Ascending aorta (tissue), 2 donors: ENCODE measurements around the gene AHNAK. TPM values are rescaled to one million over a fixed set of nuclear protein-coding genes. Genes with fewer than 3 reads are reported as not detected.

Experiments
- DNase-seq, 2 donors: peaks; one replicate each; pipeline ENCODE4 v3.0.0-alpha.2; 2019; ENCODE audit warnings: low spot score in 2 of 2
- H3K27ac ChIP-seq, 2 donors: fragments of 200-600 bp; sonication (generic); one replicate each; pipeline ENCODE4 v1.5.1; 2016 to 2017; ENCODE audit warnings: mild to moderate bottlenecking in 1 of 2
- H3K27me3 ChIP-seq: fragments of 200-600 bp; sonication (generic); one replicate; pipeline ENCODE4 v1.5.1; 2017
- H3K36me3 ChIP-seq, 2 donors: fragments of 200-600 bp; sonication (generic); one replicate each; pipeline ENCODE4 v1.5.1; 2016
- H3K4me1 ChIP-seq, 2 donors: fragments of 200-600 bp; sonication (generic); one replicate each; pipeline ENCODE4 v1.5.1; 2016 to 2017; ENCODE audit warnings: mild to moderate bottlenecking in 1 of 2
- H3K4me3 ChIP-seq, 2 donors: fragments of 200-600 bp; sonication (generic); one replicate each; pipeline ENCODE4 v1.5.1; 2016 to 2017; ENCODE audit warnings: mild to moderate bottlenecking in 1 of 2
- H3K9me3 ChIP-seq, 2 donors: fragments of 200-600 bp; sonication (generic); one replicate each; pipeline ENCODE4 v1.5.1; 2016
- CTCF ChIP-seq, 3 experiments: fragments of 200-600 bp in 2 of 3; fragments of 450-650 bp in 1 of 3; sonication (generic) in 2 of 3; IDR thresholded peaks; one replicate each; pipeline ENCODE4 v1.5.1; 2016 to 2019; ENCODE audit warnings: antibody characterized with exemption in 3 of 3, mild to moderate bottlenecking in 1 of 3, moderate library complexity in 1 of 3
- intact Hi-C: fragments of 100-400 bp; cut with DNase I; formaldehyde crosslinking; loops from one replicate; pipeline ENCODE4 v1.15.1; 2023
- total RNA-seq: library from RNA; depleted of rRNA; stranded (reverse); fragments of >200 nt; gene quantifications from one replicate; pipeline ENCODE4 v1.1.0, GENCODE V29; 2016

Gene AHNAK
- total RNA-seq, 1 donor from 2014 or later = 718 TPM

GRCh38 chr11:62410972-62411371 is 135.6 kb downstream of the AHNAK start:
- intact Hi-C loops = no loop called here
- Histone ChIP-seq H3K27me3 (no peaks in the 10 kb centered on the region), H3K27ac (no peak overlapping the region), H3K36me3 (no peaks in the 10 kb centered on the region), H3K9me3 (no peaks in the 10 kb centered on the region), H3K4me3 (no peak overlapping the region), H3K4me1 (no peaks in the 10 kb centered on the region)
- TF ChIP-seq CTCF (IDR thresholded peaks at IDR 0.05) = no peak
- no peak for DNase-seq

GRCh38 chr11:62409831-62410230 is 136.8 kb downstream of the AHNAK start:
- TF ChIP-seq CTCF (IDR thresholded peaks at IDR 0.05) = no peak
- no peaks in the 10 kb centered on the region for H3K36me3 ChIP-seq
- H3K27me3 ChIP-seq = no peaks in the 10 kb centered on the region
- DNase-seq = no peak
- no peak overlapping the region for H3K27ac ChIP-seq
- no peaks in the 10 kb centered on the region for H3K9me3 ChIP-seq
- intact Hi-C loops = no loop called here
- H3K4me1 ChIP-seq = no peaks in the 10 kb centered on the region
- no peak overlapping the region for H3K4me3 ChIP-seq

GRCh38 chr11:62406034-62406433 is 140.6 kb downstream of the AHNAK start:
- Histone ChIP-seq H3K27me3 (no peaks in the 10 kb centered on the region), H3K4me3 (no peak overlapping the region), H3K27ac (peak overlapping the region in 1 of 2 donors; percentile 21), H3K36me3 (no peaks in the 10 kb centered on the region), H3K9me3 (no peaks in the 10 kb centered on the region), H3K4me1 (peaks cover 17 to 25% of the 10 kb centered on the region in 2 donors)
- no peak for TF ChIP-seq CTCF (IDR thresholded peaks at IDR 0.05)
- intact Hi-C loops = no loop called here
- no peak for DNase-seq

GRCh38 chr11:62404901-62405300 is 141.7 kb downstream of the AHNAK start:
- intact Hi-C loops = no loop called here

GRCh38 chr11:62404435-62404834 is 142.2 kb downstream of the AHNAK start:
- Histone ChIP-seq H3K27ac (no peak overlapping the region), H3K9me3 (no peaks in the 10 kb centered on the region)
- intact Hi-C loops = no loop called here

More at GRCh38 chr11:62404901-62405300, 141.7 kb downstream of the AHNAK start:
- Histone ChIP-seq H3K4me1 (peaks cover 26 to 36% of the 10 kb centered on the region in 2 donors), H3K27ac (no peak overlapping the region), H3K36me3 (no peaks in the 10 kb centered on the region), H3K27me3 (no peaks in the 10 kb centered on the region), H3K4me3 (no peak overlapping the region), H3K9me3 (no peaks in the 10 kb centered on the region)
- DNase-seq = no peak
- no peak for TF ChIP-seq CTCF (IDR thresholded peaks at IDR 0.05)

More at GRCh38 chr11:62404435-62404834, 142.2 kb downstream of the AHNAK start:
- TF ChIP-seq CTCF (IDR thresholded peaks at IDR 0.05) = no peak
- Histone ChIP-seq H3K36me3 (no peaks in the 10 kb centered on the region), H3K4me3 (no peak overlapping the region), H3K27me3 (no peaks in the 10 kb centered on the region), H3K4me1 (peaks cover 30 to 41% of the 10 kb centered on the region in 2 donors)
- DNase-seq = no peak
